OCI-LY1 (cell line): Measurements from ENCODE around the gene CNTROB.

Source experiments
- H2AFZ ChIP-seq: fragments of 200-600 bp; sonication (generic), shearing (Covaris generic); 2 replicates; pipeline ENCODE4 v1.6.0; 2014; ENCODE audit warnings: antibody characterized with exemption, mild to moderate bottlenecking, low read length
- H3F3A ChIP-seq: fragments of 200-600 bp; sonication (generic), shearing (Covaris generic); 2 replicates; pipeline ENCODE4 v1.6.0; 2014; ENCODE audit warnings: mild to moderate bottlenecking, antibody characterized with exemption, low read length, moderate library complexity; ENCODE audit not compliant: insufficient read depth
- H3K27ac ChIP-seq: fragments of 200-600 bp; sonication (generic); 2 replicates; pipeline ENCODE4 v1.5.1; 2014; ENCODE audit warnings: low read length, mixed run types, mild to moderate bottlenecking, low read depth; ENCODE audit not compliant: poor library complexity, severe bottlenecking
- H3K27me3 ChIP-seq: fragments of 200-600 bp; sonication (generic); 2 replicates; pipeline ENCODE4 v1.6.0; 2014; ENCODE audit warnings: antibody characterized with exemption, mild to moderate bottlenecking, low read length, moderate library complexity; ENCODE audit not compliant: insufficient read depth
- H3K36me3 ChIP-seq: fragments of 200-600 bp; sonication (generic); 2 replicates; pipeline ENCODE4 v1.6.1; 2014; ENCODE audit warnings: mild to moderate bottlenecking, antibody characterized with exemption, low read length, moderate library complexity, mixed read lengths; ENCODE audit not compliant: insufficient read depth
- H3K4me1 ChIP-seq: fragments of 200-600 bp; sonication (generic); 2 replicates; pipeline ENCODE4 v1.5.1; 2014; ENCODE audit warnings: mild to moderate bottlenecking, low read length, moderate library complexity; ENCODE audit not compliant: insufficient read depth, severe bottlenecking
- H3K4me2 ChIP-seq: fragments of 200-600 bp; sonication (generic), shearing (Covaris generic); 2 replicates; pipeline ENCODE4 v1.6.1; 2014; ENCODE audit warnings: low read length
- H3K4me3 ChIP-seq: fragments of 200-600 bp; sonication (generic); 2 replicates; pipeline ENCODE4 v1.5.1; 2014; ENCODE audit warnings: low read length, low read depth, mild to moderate bottlenecking, mixed read lengths; ENCODE audit not compliant: poor library complexity, severe bottlenecking
- H3K79me2 ChIP-seq: fragments of 200-600 bp; shearing (Covaris generic); 2 replicates; pipeline ENCODE4 v1.6.1; 2016; ENCODE audit warnings: mixed run types, low read length, mixed read lengths; ENCODE audit not compliant: insufficient read depth
- H3K9ac ChIP-seq: fragments of 200-600 bp; sonication (generic), shearing (Covaris generic); 2 replicates; pipeline ENCODE4 v1.6.1; 2014; ENCODE audit warnings: mild to moderate bottlenecking, low read length, mixed read lengths
- H3K9me2 ChIP-seq: fragments of 200-600 bp; sonication (generic), shearing (Covaris generic); 2 replicates; pipeline ENCODE4 v1.6.1; 2014; ENCODE audit warnings: low read depth, mild to moderate bottlenecking, low read length, mixed read lengths
- H3K9me3 ChIP-seq: fragments of 200-600 bp; shearing (Covaris generic); 2 replicates; pipeline ENCODE4 v1.6.1; 2014; ENCODE audit warnings: low read length, mixed read lengths
- H4K20me1 ChIP-seq: fragments of 200-600 bp; sonication (generic), shearing (Covaris generic); 2 replicates; pipeline ENCODE4 v1.6.0; 2016; ENCODE audit warnings: mild to moderate bottlenecking, low read length; ENCODE audit not compliant: insufficient read depth
- CTCF ChIP-seq: fragments of 200-600 bp; sonication (generic), shearing (Covaris generic); IDR thresholded peaks from 2 replicates; pipeline ENCODE4 v1.5.1; 2017; ENCODE audit warnings: mild to moderate bottlenecking, antibody characterized with exemption, low read length, moderate library complexity, mixed read lengths
- EZH2 ChIP-seq: fragments of 200-600 bp; sonication (generic), shearing (Covaris generic); IDR thresholded peaks from 2 replicates; pipeline ENCODE4 v1.8.0; 2017; ENCODE audit warnings: borderline replicate concordance, mixed run types, mild to moderate bottlenecking, antibody characterized with exemption, low read length, moderate library complexity, mixed read lengths

The CNTROB gene

GRCh38 chr17:7943291-7943690, 11.3 kb downstream of the CNTROB start:
- Histone ChIP-seq H3K9ac (no peak overlapping the region), H3K36me3 (peaks cover 90% of the 10 kb centered on the region), H3K27ac (no peak overlapping the region), H3K9me2 (no peaks in the 10 kb centered on the region), H3F3A (no peaks in the 10 kb centered on the region), H3K4me2 (no peak overlapping the region), H2AFZ (no peak overlapping the region), H3K79me2 (no peaks in the 10 kb centered on the region), H4K20me1 (no peaks in the 10 kb centered on the region), H3K4me1 (no peaks in the 10 kb centered on the region), H3K4me3 (no peak overlapping the region), H3K9me3 (no peaks in the 10 kb centered on the region), H3K27me3 (no peaks in the 10 kb centered on the region)
- TF ChIP-seq CTCF = no peak

GRCh38 chr17:7944326-7944725, 12.3 kb downstream of the CNTROB start:
- Histone ChIP-seq H3K79me2 (no peaks in the 10 kb centered on the region), H4K20me1 (no peaks in the 10 kb centered on the region), H3K36me3 (peaks cover 93% of the 10 kb centered on the region), H3K9ac (no peak overlapping the region), H3K4me3 (no peak overlapping the region), H3K9me3 (no peaks in the 10 kb centered on the region), H2AFZ (no peak overlapping the region), H3K27ac (no peak overlapping the region), H3F3A (no peaks in the 10 kb centered on the region), H3K9me2 (no peaks in the 10 kb centered on the region), H3K27me3 (no peaks in the 10 kb centered on the region), H3K4me2 (no peak overlapping the region), H3K4me1 (no peaks in the 10 kb centered on the region)
- no peak for TF ChIP-seq EZH2
- TF ChIP-seq CTCF = no peak

GRCh38 chr17:7945651-7946050, 13.6 kb downstream of the CNTROB start:
- H3K4me3 ChIP-seq = no peak overlapping the region
- no peaks in the 10 kb centered on the region for H3K79me2 ChIP-seq
- no peaks in the 10 kb centered on the region for H4K20me1 ChIP-seq
- no peak overlapping the region for H3K4me2 ChIP-seq
- H3K27ac ChIP-seq = no peak overlapping the region
- no peak overlapping the region for H3K9ac ChIP-seq
- H3K36me3 ChIP-seq = peaks cover 93% of the 10 kb centered on the region
- H3F3A ChIP-seq = no peaks in the 10 kb centered on the region
- TF ChIP-seq CTCF = no peak
- TF ChIP-seq EZH2 = no peak
- H2AFZ ChIP-seq = no peak overlapping the region
- no peaks in the 10 kb centered on the region for H3K9me3 ChIP-seq
- no peaks in the 10 kb centered on the region for H3K9me2 ChIP-seq
- H3K27me3 ChIP-seq = no peaks in the 10 kb centered on the region
- H3K4me1 ChIP-seq = no peaks in the 10 kb centered on the region
